Mammary epithelial cell (primary cell): ENCODE measurements around the gene EFCAB6.

Source experiments
- CTCF ChIP-seq, 2 donors: IDR thresholded peaks in 1 of 2; conservative IDR thresholded peaks in 1 of 2; 2 replicates each; pipeline ENCODE4 v1.5.1; 2011 to 2012; ENCODE audit warnings: inconsistent platforms in 2 of 2, low read length in 2 of 2, mild to moderate bottlenecking in 2 of 2, control low read depth in 1 of 2, low read depth in 1 of 2; ENCODE audit not compliant: insufficient read depth in 1 of 2; ENCODE audit errors: extremely low read depth in 1 of 2
- EZH2 ChIP-seq: IDR thresholded peaks from 2 replicates; pipeline ENCODE4 v1.6.1; 2012; ENCODE audit warnings: low read length, inconsistent platforms, borderline replicate concordance

- TF ChIP-seq CTCF (conservative IDR thresholded peaks at IDR 0.05 in 1 of 2, IDR thresholded peaks at IDR 0.05 in 1 of 2; ENCODE audit: extremely low read depth in 1 of 2, insufficient read depth in 1 of 2, low read depth in 1 of 2, low read length in 2 of 2), result no peak
- no peak for TF ChIP-seq EZH2
These were observed 193.6 kb downstream of the EFCAB6 start for GRCh38 chr22:43618517-43618916.
